Choroid plexus epithelial cell (primary cell): Measurements from ENCODE around the gene RBM6.

Source experiments
- DNase-seq: peaks from one replicate; pipeline ENCODE4 v3.0.0-alpha.2; 2010; ENCODE audit warnings: low read depth
- H3K4me3 ChIP-seq: 2 replicates; pipeline ENCODE4 v1.5.1; 2011; ENCODE audit warnings: low read depth, mild to moderate bottlenecking, control low read depth, low read length, moderate library complexity
- CTCF ChIP-seq: conservative IDR thresholded peaks from 2 replicates; pipeline ENCODE4 v1.5.1; 2011; ENCODE audit warnings: low read depth, mild to moderate bottlenecking, control low read depth, inconsistent platforms, low read length, moderate library complexity

RBM6 gene

GRCh38 chr3:49984394-49984793 is 44.4 kb downstream of the RBM6 start:
- no peak for DNase-seq
- no peak for TF ChIP-seq CTCF
- H3K4me3 ChIP-seq: no peak overlapping the region

GRCh38 chr3:49992326-49992725 is 52.4 kb downstream of the RBM6 start:
- DNase-seq: no peak
- H3K4me3 ChIP-seq: no peak overlapping the region
- TF ChIP-seq CTCF: no peak

- no peak for TF ChIP-seq CTCF
- H3K4me3 ChIP-seq: no peak overlapping the region
- no peak for DNase-seq
These were observed 54.5 kb downstream of the RBM6 start for GRCh38 chr3:49994476-49994875.

GRCh38 chr3:49996016-49996415 is 56.1 kb downstream of the RBM6 start:
- no peak for DNase-seq
- no peak overlapping the region for H3K4me3 ChIP-seq
- TF ChIP-seq CTCF: no peak

GRCh38 chr3:49997862-49998261 is 57.9 kb downstream of the RBM6 start:
- DNase-seq: no peak
- no peak overlapping the region for H3K4me3 ChIP-seq

GRCh38 chr3:49998326-49998725 is 58.4 kb downstream of the RBM6 start:
- TF ChIP-seq CTCF: no peak
- no peak overlapping the region for H3K4me3 ChIP-seq
- peak; percentile 54 for DNase-seq

More at GRCh38 chr3:49997862-49998261, 57.9 kb downstream of the RBM6 start:
- no peak for TF ChIP-seq CTCF

- TF ChIP-seq CTCF: no peak
- no peak overlapping the region for H3K4me3 ChIP-seq
- DNase-seq: no peak
These were observed 61.6 kb downstream of the RBM6 start for GRCh38 chr3:50001511-50001910.
